K562 (cell line): ENCODE data around the gene SELENOK. TPM values are rescaled to one million over a fixed set of nuclear protein-coding genes. Genes with fewer than 3 reads are reported as not detected.

Experiments
- ATAC-seq: fragments of 200-7000 bp; cut with Tn5 transposase; 3 replicates; pipeline ENCODE4 v1.9.1; 2020; ENCODE audit warnings: moderate library complexity
- BruUV-seq: library from RNA; stranded (reverse); fragments of 400-500 nt; replicated peaks from 2 replicates; lab custom pipeline; 2021; lab: Mats Ljungman, UMichigan
- CTCF ChIA-PET: fragments of 300-600 bp; formaldehyde crosslinking; extraction: SDS; loops from one replicate; lab custom pipeline; 2021; ENCODE audit warnings: low intra/inter-chr PET ratio; lab: Yijun Ruan, JAX
- POLR2A ChIA-PET: fragments of 300-600, 350-650 bp; sonication (Branson Sonifier 250); formaldehyde crosslinking; extraction: SDS; loops from one replicate; lab custom pipeline; 2021; ENCODE audit warnings: antibody characterized with exemption, inconsistent platforms; lab: Yijun Ruan, JAX
- DNase-seq, 4 experiments: peaks; one replicate each; pipeline versions ENCODE4 v3.0.0 to v3.0.0-alpha.2; 2011 to 2018; ENCODE audit warnings: low spot score in 3 of 4, mixed read lengths in 3 of 4; ENCODE audit errors: extremely low read depth in 1 of 4
- FAIRE-seq: peaks from 2 replicates; lab custom pipeline; 2011; peaks lifted over from hg19 to GRCh38; lab: Jason Lieb, UNC
- H2AFZ ChIP-seq: 2 replicates; pipeline ENCODE4 v1.6.0; 2011; ENCODE audit warnings: low read depth, low read length, control low read depth, inconsistent platforms
- H3K27ac ChIP-seq: fragments of 200-600 bp; 3 replicates; pipeline ENCODE4 v1.8.0; 2011; ENCODE audit warnings: low read depth, mild to moderate bottlenecking, control low read depth, inconsistent platforms, low read length, moderate library complexity, mixed read lengths; ENCODE audit errors: extremely low read depth
- H3K27me3 ChIP-seq, 2 experiments: fragments of 300-600 bp in 1 of 2; 2 replicates in 1 of 2; 3 replicates in 1 of 2; pipeline versions ENCODE4 v1.6.0 to v1.8.0; 2011; ENCODE audit warnings: inconsistent platforms in 2 of 2, low read length in 2 of 2, mild to moderate bottlenecking in 1 of 2, mixed read lengths in 1 of 2, moderate library complexity in 1 of 2; ENCODE audit not compliant: control insufficient read depth in 2 of 2, insufficient read depth in 2 of 2
- H3K36me3 ChIP-seq: fragments of 300-600 bp; 3 replicates; pipeline ENCODE4 v1.8.0; 2011; ENCODE audit warnings: mild to moderate bottlenecking, low read length, inconsistent platforms; ENCODE audit not compliant: control insufficient read depth, insufficient read depth
- H3K4me1 ChIP-seq, 2 experiments: fragments of 200-600 bp in 1 of 2; replicated peaks in 1 of 2; 2 replicates in 1 of 2; 3 replicates in 1 of 2; pipeline versions ENCODE4 v1.5.1 to v1.8.0; 2011; ENCODE audit warnings: inconsistent platforms in 2 of 2, low read length in 2 of 2, mild to moderate bottlenecking in 1 of 2, mixed read lengths in 1 of 2, moderate library complexity in 1 of 2; ENCODE audit not compliant: control insufficient read depth in 2 of 2, insufficient read depth in 2 of 2
- H3K4me2 ChIP-seq: 2 replicates; pipeline ENCODE4 v1.6.1; 2011; ENCODE audit warnings: low read length, control low read depth, inconsistent platforms, mixed read lengths; ENCODE audit not compliant: insufficient read depth
- H3K4me3 ChIP-seq: fragments of 200-600 bp; sonication (generic), shearing (Covaris generic); 2 replicates; pipeline ENCODE4 v1.5.1; 2016; ENCODE audit warnings: control low read depth, inconsistent platforms
- H3K79me2 ChIP-seq: fragments of 200-600 bp; 3 replicates; pipeline ENCODE4 v1.8.0; 2011; ENCODE audit warnings: low read length, inconsistent platforms; ENCODE audit not compliant: control insufficient read depth, insufficient read depth
- H3K9ac ChIP-seq, 2 experiments: 2 replicates each; pipeline versions ENCODE4 v1.6.0 to v1.6.1; 2011; ENCODE audit warnings: low read depth in 2 of 2, low read length in 2 of 2, control low read depth in 1 of 2, inconsistent platforms in 1 of 2, mild to moderate bottlenecking in 1 of 2, mixed read lengths in 1 of 2; ENCODE audit not compliant: insufficient read depth in 1 of 2
- H3K9me1 ChIP-seq: one replicate; pipeline ENCODE4 v1.6.0; 2011; ENCODE audit warnings: inconsistent platforms, mild to moderate bottlenecking, low read length, moderate library complexity; ENCODE audit not compliant: control insufficient read depth, insufficient read depth
- H3K9me3 ChIP-seq: replicated peaks from 2 replicates; pipeline ENCODE4 v1.5.1; 2011; ENCODE audit warnings: low read depth, low read length, inconsistent platforms; ENCODE audit not compliant: control insufficient read depth, insufficient read depth
- H4K20me1 ChIP-seq: replicated peaks from 2 replicates; pipeline ENCODE4 v1.6.1; 2011; ENCODE audit warnings: low read length, inconsistent platforms, mixed read lengths; ENCODE audit not compliant: control insufficient read depth, insufficient read depth
- CBX2 ChIP-seq: fragments of 200-600 bp; sonication (generic); IDR thresholded peaks from one replicate; pipeline ENCODE4 v1.6.1; 2012; ENCODE audit warnings: mild to moderate bottlenecking, low read length, inconsistent platforms; ENCODE audit not compliant: insufficient read depth, poor library complexity, severe bottlenecking
- CHD7 ChIP-seq: fragments of 200-600 bp; sonication (generic); IDR thresholded peaks from one replicate; pipeline ENCODE4 v1.6.1; 2012; ENCODE audit warnings: mild to moderate bottlenecking, low read depth, low read length, inconsistent platforms
- FOSL1 ChIP-seq: fragments of 200-800 bp; sonication (Bioruptor generic); conservative IDR thresholded peaks from 2 replicates; pipeline ENCODE4 v1.6.1; 2016; ENCODE audit warnings: missing genetic modification characterization, missing compliant biosample characterization
- MYC ChIP-seq, 2 experiments: fragments of 250-450 bp in 1 of 2; sonication (Bioruptor Pico) in 1 of 2; IDR thresholded peaks; 2 replicates each; pipeline versions ENCODE4 v1.5.1 to v1.6.1; 2012 to 2021; ENCODE audit warnings: low read depth in 2 of 2, borderline replicate concordance in 1 of 2, improper control_type of control experiment in 1 of 2, low read length in 1 of 2, mild to moderate bottlenecking in 1 of 2, moderate library complexity in 1 of 2
- NCOR1 ChIP-seq: fragments of 450-650 bp; IDR thresholded peaks from 2 replicates; pipeline ENCODE4 v1.6.1; 2016; ENCODE audit warnings: mild to moderate bottlenecking, moderate library complexity
- PTRF ChIP-seq: fragments of 450-650 bp; IDR thresholded peaks from 2 replicates; pipeline ENCODE4 v1.6.1; 2016; ENCODE audit warnings: mild to moderate bottlenecking, missing genetic modification characterization, missing compliant biosample characterization
- ZNF347 ChIP-seq: fragments of 450-650 bp; formaldehyde crosslinking; IDR thresholded peaks from 2 replicates; pipeline ENCODE4 v1.4.0; 2020; ENCODE audit warnings: low read depth, mild to moderate bottlenecking, moderate library complexity
- WGBS: fragments of 100-300 bp; shearing (Covaris generic); methylation state at CpG from one replicate; pipeline ENCODE4 v1.1.6; 2016; ENCODE audit warnings: low coverage, mixed read lengths; ENCODE audit not compliant: insufficient coverage; ENCODE audit errors: missing lambda C conversion rate; 5-methylcytosine and 5-hydroxymethylcytosine counted together
- in situ Hi-C: fragments of 300-500 bp; cut with MboI; formaldehyde crosslinking; loops from 4 replicates; pipeline ENCODE4 v1.15.0; 2018; ENCODE audit warnings: inconsistent platforms, mixed read lengths
- intact Hi-C: fragments of 100-400 bp; cut with micrococcal nuclease; formaldehyde crosslinking; loops from 2 replicates; pipeline ENCODE4 v1.14.2; 2022
- polyA plus RNA-seq, 8 experiments: library from polyadenylated mRNA; depleted of rRNA in 4 of 8; stranded (reverse) in 5 of 8; unstranded in 3 of 8; fragments of >200 nt; fragmentation: Nextera tagmentation in 2 of 8; fragmentation: Illumina TruSeq in 1 of 8; extraction: Ambion mirVana in 2 of 8; extraction: Trizol in 1 of 8; gene quantifications; 2 replicates each; pipeline versions ENCODE4 v1.2.1 to v1.2.3, GENCODE V29; 2011 to 2014; ENCODE audit warnings: inconsistent platforms in 1 of 8, missing spikeins in 1 of 8
- total RNA-seq, 7 experiments: library from RNA; depleted of rRNA in 6 of 7; stranded (reverse); fragments of >200 nt in 6 of 7; fragmentation: Illumina TruSeq in 2 of 7; extraction: Trizol in 2 of 7; gene quantifications; 2 replicates each; pipeline versions ENCODE4 v1.2.1 to v1.2.3, GENCODE V29; 2011 to 2021; ENCODE audit warnings: low replicate concordance in 1 of 7

Gene SELENOK
- total and polyA plus RNA-seq, 9 of the 15 experiments (the other 6 are each of a cell fraction or from before 2014, with no cell fraction given), result 18.3 to 164 (median 34.8) TPM

- no TSS peak for BruUV-seq
- H3K79me2 ChIP-seq, result no peaks in the 10 kb centered on the region
- peaks cover 0 to 13% of the 10 kb centered on the region in 2 experiments; a peak in 2 of 5 replicates for H3K4me1 ChIP-seq
- CTCF ChIA-PET, result no interaction called here
- H4K20me1 ChIP-seq, result no peaks in the 10 kb centered on the region
- no peak for DNase-seq
- TF ChIP-seq CBX2 (no peak), MYC (IDR thresholded peaks at IDR 0.05; ENCODE audit: low read depth, low read length) (no peak), MYC (CRISPR knock-in tag; IDR thresholded peaks at IDR 0.05; ENCODE audit: borderline replicate concordance, low read depth) (no peak), CHD7 (no peak), ZNF347 (CRISPR knock-in tag) (no peak), NCOR1 (no peak), PTRF (tag) (no peak), FOSL1 (tag) (no peak)
- TF ChIP-seq, all 486 proteins: peak for 0
- Histone ChIP-seq H3K27ac (no peak overlapping the region), H3K36me3 (no peaks in the 10 kb centered on the region), H3K9ac (no peak overlapping the region), H3K9me3 (no peaks in the 10 kb centered on the region), H3K9me1 (no peaks in the 10 kb centered on the region), H2AFZ (no peak overlapping the region), H3K4me3 (no peak overlapping the region), H3K27me3 (peaks cover 0 to 25% of the 10 kb centered on the region in 2 experiments; a peak in 2 of 5 replicates), H3K4me2 (no peak overlapping the region)
- in situ Hi-C loops (no loop called here), intact Hi-C loops (no loop called here)
- POLR2A ChIA-PET, result interaction anchor here (0.7 kb wide), 1 partner anchor 961 kb away, joined by 3 read pairs; no protein-coding TSS in a partner anchor
- FAIRE-seq, result no peak
- 10% methylated on average over 6 of the region's 10 CpGs for WGBS
- no peak for ATAC-seq
These were observed 48.2 kb downstream of the SELENOK start for GRCh38 chr3:53843195-53844177.
